Measurements from ENCODE around the gene KREMEN2.
"Not testable (repeated sequence)": the region's sequence is repeated elsewhere in the genome, so short reads cannot be mapped to it uniquely, and the experiment has no call there.

DNA sequence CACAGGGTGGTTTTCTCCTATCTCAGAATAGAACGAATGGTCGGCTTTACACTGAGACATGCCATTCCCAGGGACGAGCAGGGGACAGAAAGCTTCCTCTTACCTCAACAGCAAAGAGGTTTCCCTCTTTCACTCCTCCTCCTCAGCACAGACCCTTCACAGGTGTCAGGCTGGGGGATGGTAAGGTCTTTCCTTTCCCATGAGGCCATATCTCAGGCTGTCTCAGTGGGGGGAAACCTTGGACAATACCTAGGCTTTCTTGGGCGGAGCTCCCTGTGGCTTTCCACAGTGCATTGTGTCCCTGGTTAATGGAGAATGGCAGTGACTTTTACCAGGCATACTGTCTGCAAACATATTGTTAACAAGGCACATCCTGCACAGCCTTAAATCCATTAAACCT is 35.9 kb upstream of the KREMEN2 start:
- TF ChIP-seq POLR2A (IDR thresholded peaks at IDR 0.05; ENCODE audit: low read depth, low read length); POLR2AphosphoS5 (IDR thresholded peaks at IDR 0.05; ENCODE audit: low read depth, low read length); TAF1 (IDR thresholded peaks at IDR 0.05; ENCODE audit: low read depth, low read length); POU2F2 (IDR thresholded peaks at IDR 0.05; ENCODE audit: low read depth, low read length); SPI1 (IDR thresholded peaks at IDR 0.05; ENCODE audit: low read depth, low read length); PAX5 (IDR thresholded peaks at IDR 0.05; ENCODE audit: insufficient read depth, low read length, severe bottlenecking): not testable (repeated sequence)

All from GM12891 (cell line).